Progenitor cell of endocrine pancreas (in vitro differentiated cells): ENCODE results near the gene UNC45A. TPM values are rescaled to one million over a fixed set of nuclear protein-coding genes. Genes with fewer than 3 reads are reported as not detected.

Source experiments
- DNase-seq: peaks from one replicate; pipeline ENCODE4 v3.0.0; 2021; ENCODE audit warnings: low spot score; ENCODE audit not compliant: unreplicated experiment
- H3K27ac Mint-ChIP-seq: 2 replicates; pipeline ENCODE4 v1.8.0; 2021; ENCODE audit warnings: mild to moderate bottlenecking, moderate library complexity, mixed read lengths
- H3K27me3 Mint-ChIP-seq: 2 replicates; pipeline ENCODE4 v1.8.0; 2021; ENCODE audit warnings: mixed read lengths
- H3K36me3 Mint-ChIP-seq: 2 replicates; pipeline ENCODE4 v1.8.0; 2022; ENCODE audit warnings: mixed read lengths; ENCODE audit not compliant: insufficient read depth
- H3K4me1 Mint-ChIP-seq: 2 replicates; pipeline ENCODE4 v1.8.0; 2021; ENCODE audit warnings: low read depth, mixed read lengths
- H3K4me3 Mint-ChIP-seq: 2 replicates; pipeline ENCODE4 v1.8.0; 2021; ENCODE audit warnings: low read depth, mild to moderate bottlenecking, moderate library complexity, mixed read lengths
- H3K9me3 Mint-ChIP-seq: 2 replicates; pipeline ENCODE4 v1.8.0; 2021; ENCODE audit warnings: low read depth, mixed read lengths
- CTCF ChIP-seq: fragments of 200-600 bp; sonication (generic); IDR thresholded peaks from one replicate; pipeline ENCODE4 v1.5.0; 2021; ENCODE audit warnings: antibody characterized with exemption, mild to moderate bottlenecking; ENCODE audit not compliant: unreplicated experiment
- total RNA-seq: library from RNA; stranded (reverse); gene quantifications from 2 replicates; pipeline ENCODE4 v1.2.1, GENCODE V29; 2021

The UNC45A gene
- total RNA-seq, 1 donor from 2014 or later: 90.6 TPM

- H3K36me3 Mint-ChIP-seq: peaks cover 11% of the 10 kb centered on the region
- no peak for TF ChIP-seq CTCF
- no peaks in the 10 kb centered on the region for H3K4me1 Mint-ChIP-seq
- H3K4me3 Mint-ChIP-seq: no peak overlapping the region
- no peak for DNase-seq
- no peak overlapping the region for H3K27ac Mint-ChIP-seq
- no peaks in the 10 kb centered on the region for H3K9me3 Mint-ChIP-seq
- H3K27me3 Mint-ChIP-seq: no peaks in the 10 kb centered on the region
Measured at GRCh38 chr15:90947577-90948357, 12.7 kb downstream of the UNC45A start.

GRCh38 chr15:90948506-90948905 lies 13.4 kb downstream of the UNC45A start:
- Mint-ChIP-seq H3K4me1 (no peaks in the 10 kb centered on the region), H3K27me3 (no peaks in the 10 kb centered on the region), H3K27ac (no peak overlapping the region), H3K36me3 (peaks cover 13% of the 10 kb centered on the region), H3K9me3 (no peaks in the 10 kb centered on the region), H3K4me3 (no peak overlapping the region)
- TF ChIP-seq CTCF: no peak
- DNase-seq: no peak

GRCh38 chr15:90949979-90950675 lies 15.0 kb downstream of the UNC45A start:
- Mint-ChIP-seq H3K9me3 (no peaks in the 10 kb centered on the region), H3K27ac (no peak overlapping the region), H3K36me3 (peaks cover 10% of the 10 kb centered on the region), H3K4me1 (no peaks in the 10 kb centered on the region), H3K27me3 (no peaks in the 10 kb centered on the region), H3K4me3 (no peak overlapping the region)
- no peak for TF ChIP-seq CTCF
- no peak for DNase-seq

GRCh38 chr15:90950676-90951075 lies 15.6 kb downstream of the UNC45A start:
- Mint-ChIP-seq H3K27me3 (no peaks in the 10 kb centered on the region), H3K36me3 (peaks cover 10% of the 10 kb centered on the region), H3K9me3 (no peaks in the 10 kb centered on the region), H3K4me1 (no peaks in the 10 kb centered on the region), H3K27ac (no peak overlapping the region), H3K4me3 (no peak overlapping the region)
- no peak for DNase-seq
- no peak for TF ChIP-seq CTCF

GRCh38 chr15:90952901-90953677 lies 18.0 kb downstream of the UNC45A start:
- peaks cover 9% of the 10 kb centered on the region for H3K4me1 Mint-ChIP-seq
- no peak overlapping the region for H3K4me3 Mint-ChIP-seq
- no peak for DNase-seq
- H3K27ac Mint-ChIP-seq: peak overlapping the region; percentile 58
- no peaks in the 10 kb centered on the region for H3K27me3 Mint-ChIP-seq
- H3K36me3 Mint-ChIP-seq: peaks cover 6% of the 10 kb centered on the region
- H3K9me3 Mint-ChIP-seq: no peaks in the 10 kb centered on the region
- TF ChIP-seq CTCF: no peak
